Measurements from ENCODE around the gene ABCF3. TPM values are rescaled to one million over a fixed set of nuclear protein-coding genes. Genes with fewer than 3 reads are reported as not detected.

ABCF3 gene
- total RNA-seq, 1 donor from 2014 or later, result 67.3 TPM

- no peak for TF ChIP-seq CTCF (conservative IDR thresholded peaks at IDR 0.05)
- no peak for DNase-seq (ENCODE audit: low read depth, low spot score)
- Mint-ChIP-seq H3K27me3 (ENCODE audit: low read depth) (no peaks in the 10 kb centered on the region), H3K4me3 (peak overlapping the region; percentile 96), H3K36me3 (ENCODE audit: low read depth) (peaks cover 8% of the 10 kb centered on the region), H3K9me3 (no peaks in the 10 kb centered on the region), H3K4me1 (peaks cover 30% of the 10 kb centered on the region), H3K27ac (ENCODE audit: unreplicated experiment) (peak overlapping the region; percentile 97)
Observed at GRCh38 chr3:184184546-184185230, 1.3 kb upstream of the ABCF3 start.

GRCh38 chr3:184185461-184186183 lies 377 bp upstream of the ABCF3 start:
- DNase-seq (ENCODE audit: low read depth, low spot score), result peak; percentile 98
- TF ChIP-seq CTCF (conservative IDR thresholded peaks at IDR 0.05), result no peak
- H3K36me3 Mint-ChIP-seq (ENCODE audit: low read depth), result peaks cover 10% of the 10 kb centered on the region
- peak overlapping the region; percentile 96 for H3K4me3 Mint-ChIP-seq
- peak overlapping the region; percentile 97 for H3K27ac Mint-ChIP-seq (ENCODE audit: unreplicated experiment)
- H3K27me3 Mint-ChIP-seq (ENCODE audit: low read depth), result no peaks in the 10 kb centered on the region
- no peaks in the 10 kb centered on the region for H3K9me3 Mint-ChIP-seq
- peaks cover 30% of the 10 kb centered on the region for H3K4me1 Mint-ChIP-seq

- H3K27ac Mint-ChIP-seq (ENCODE audit: unreplicated experiment), result no peak overlapping the region
- peak overlapping the region; percentile 96 for H3K4me3 Mint-ChIP-seq
- DNase-seq (ENCODE audit: low read depth, low spot score), result no peak
- no peak for TF ChIP-seq CTCF (conservative IDR thresholded peaks at IDR 0.05)
- H3K27me3 Mint-ChIP-seq (ENCODE audit: low read depth), result no peaks in the 10 kb centered on the region
- no peaks in the 10 kb centered on the region for H3K9me3 Mint-ChIP-seq
- peaks cover 6% of the 10 kb centered on the region for H3K36me3 Mint-ChIP-seq (ENCODE audit: low read depth)
- peaks cover 30% of the 10 kb centered on the region for H3K4me1 Mint-ChIP-seq
Observed at GRCh38 chr3:184186902-184187207, 856 bp downstream of the ABCF3 start.

- Mint-ChIP-seq H3K9me3 (no peaks in the 10 kb centered on the region), H3K4me3 (peak overlapping the region; percentile 96), H3K4me1 (peaks cover 30% of the 10 kb centered on the region), H3K27me3 (ENCODE audit: low read depth) (no peaks in the 10 kb centered on the region), H3K27ac (ENCODE audit: unreplicated experiment) (no peak overlapping the region), H3K36me3 (ENCODE audit: low read depth) (peaks cover 5% of the 10 kb centered on the region)
- no peak for TF ChIP-seq CTCF (conservative IDR thresholded peaks at IDR 0.05)
- DNase-seq (ENCODE audit: low read depth, low spot score), result no peak
Observed at GRCh38 chr3:184188080-184188479, 2.1 kb downstream of the ABCF3 start.

- Mint-ChIP-seq H3K36me3 (ENCODE audit: low read depth) (peaks cover 4% of the 10 kb centered on the region), H3K4me3 (peak overlapping the region; percentile 96), H3K27me3 (ENCODE audit: low read depth) (no peaks in the 10 kb centered on the region), H3K27ac (ENCODE audit: unreplicated experiment) (no peak overlapping the region), H3K4me1 (peaks cover 30% of the 10 kb centered on the region), H3K9me3 (no peaks in the 10 kb centered on the region)
- TF ChIP-seq CTCF (conservative IDR thresholded peaks at IDR 0.05), result no peak
- no peak for DNase-seq (ENCODE audit: low read depth, low spot score)
Observed at GRCh38 chr3:184189421-184189820, 3.4 kb downstream of the ABCF3 start.

Data from neural crest cell (in vitro differentiated cells).